ENCODE results near the gene GPR153.

GPR153 gene

DNA sequence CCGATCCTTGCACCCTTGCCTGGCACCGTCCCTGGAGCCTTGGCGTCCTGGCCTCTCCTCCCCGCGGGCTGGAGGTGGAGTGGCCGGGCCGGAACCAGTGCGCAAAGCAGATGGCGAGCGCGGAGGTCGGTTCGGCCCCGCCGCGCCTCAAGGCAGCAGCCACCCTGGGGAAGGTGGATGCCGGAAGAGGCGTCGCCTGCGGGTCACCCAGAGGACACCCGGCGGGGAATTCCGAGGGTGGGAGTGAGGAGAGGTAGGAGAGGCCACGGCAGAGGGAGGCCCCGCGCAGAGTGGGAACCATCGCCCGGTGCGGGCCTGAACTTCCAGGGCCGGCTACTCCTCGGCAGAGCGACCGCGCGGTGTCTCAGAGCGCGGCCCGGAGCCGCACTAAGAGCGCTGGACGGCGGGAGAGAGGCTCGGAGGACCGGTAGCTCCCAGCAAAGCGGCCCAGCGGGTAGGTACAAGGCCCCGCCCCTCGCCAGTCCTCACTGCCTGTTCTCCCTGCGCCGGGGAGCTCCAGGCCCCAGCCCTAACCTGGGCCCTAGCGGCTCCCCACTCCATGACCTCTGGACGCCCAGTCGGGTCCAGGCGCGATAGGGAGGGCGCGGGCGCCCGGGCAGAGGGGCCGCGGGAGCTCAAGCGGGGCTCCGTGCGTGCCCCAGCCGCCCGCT is 54.9 kb downstream of the GPR153 start, which contains the start of gene RNF207:
Gene RNF207, plus strand, starts transcription at position 271 of the 671 bp plus-strand sequence. CDS start 417 bp downstream, outside the sequence.
- no peak for DNase-seq (ENCODE audit: low read depth, low spot score)
- Histone ChIP-seq H3K9ac (ENCODE audit: insufficient read length, low read depth) (peak within 1 kb of the TSS; percentile 70), H3K4me3 (ENCODE audit: insufficient read length, low read depth) (peak within 1 kb of the TSS; percentile 39), H3K9me3 (ENCODE audit: insufficient read depth, low read length) (no peaks in the 10 kb centered on the region), H3K27me3 (ENCODE audit: insufficient read depth, insufficient read length) (peaks cover 5% of the 10 kb centered on the region), H3K4me1 (ENCODE audit: insufficient read depth, insufficient read length) (peaks cover 5% of the 10 kb centered on the region), H3K36me3 (ENCODE audit: insufficient read depth, insufficient read length, low read length) (no peaks in the 10 kb centered on the region)
- TF ChIP-seq SUZ12 (IDR thresholded peaks at IDR 0.05; ENCODE audit: extremely low read depth, insufficient read depth, insufficient read length) (no peak), ZNF274 (IDR thresholded peaks at IDR 0.05; ENCODE audit: low read depth, low read length) (no peak), YY1 (IDR thresholded peaks at IDR 0.05; ENCODE audit: insufficient read depth, insufficient read length) (no peak)

DNA sequence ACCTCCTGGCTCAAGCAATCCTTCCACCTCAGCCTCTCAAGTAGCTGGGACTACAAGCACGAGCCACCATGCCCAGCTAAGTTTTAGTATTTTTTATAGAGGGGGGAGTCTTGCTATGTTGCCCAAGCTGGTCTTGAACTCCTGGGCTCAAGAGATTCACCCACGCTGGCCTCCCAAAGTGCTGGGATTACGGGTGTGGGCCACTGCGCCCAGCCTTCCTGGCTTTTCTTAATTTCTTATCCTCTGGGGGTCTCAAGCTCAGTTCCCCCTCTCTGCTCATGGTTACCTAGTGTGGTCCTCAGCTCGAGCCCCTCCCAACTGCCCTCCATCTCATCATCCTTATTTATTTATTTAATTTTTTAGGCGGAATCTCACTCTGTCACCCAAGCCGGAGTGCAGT is 58.6 kb downstream of the GPR153 start:
- H3K9me3 ChIP-seq (ENCODE audit: insufficient read depth, low read length), result no peaks in the 10 kb centered on the region
- DNase-seq (ENCODE audit: low read depth, low spot score), result no peak
- no peak overlapping the region for H3K9ac ChIP-seq (ENCODE audit: insufficient read length, low read depth)
- peaks cover under 1% of the 10 kb centered on the region for H3K4me1 ChIP-seq (ENCODE audit: insufficient read depth, insufficient read length)
- TF ChIP-seq ZNF274 (IDR thresholded peaks at IDR 0.05; ENCODE audit: low read depth, low read length), result no peak
- TF ChIP-seq YY1 (IDR thresholded peaks at IDR 0.05; ENCODE audit: insufficient read depth, insufficient read length), result no peak
- TF ChIP-seq SUZ12 (IDR thresholded peaks at IDR 0.05; ENCODE audit: extremely low read depth, insufficient read depth, insufficient read length), result no peak
- H3K4me3 ChIP-seq (ENCODE audit: insufficient read length, low read depth), result no peak overlapping the region
- no peaks in the 10 kb centered on the region for H3K27me3 ChIP-seq (ENCODE audit: insufficient read depth, insufficient read length)
- peaks cover 7% of the 10 kb centered on the region for H3K36me3 ChIP-seq (ENCODE audit: insufficient read depth, insufficient read length, low read length)

DNA sequence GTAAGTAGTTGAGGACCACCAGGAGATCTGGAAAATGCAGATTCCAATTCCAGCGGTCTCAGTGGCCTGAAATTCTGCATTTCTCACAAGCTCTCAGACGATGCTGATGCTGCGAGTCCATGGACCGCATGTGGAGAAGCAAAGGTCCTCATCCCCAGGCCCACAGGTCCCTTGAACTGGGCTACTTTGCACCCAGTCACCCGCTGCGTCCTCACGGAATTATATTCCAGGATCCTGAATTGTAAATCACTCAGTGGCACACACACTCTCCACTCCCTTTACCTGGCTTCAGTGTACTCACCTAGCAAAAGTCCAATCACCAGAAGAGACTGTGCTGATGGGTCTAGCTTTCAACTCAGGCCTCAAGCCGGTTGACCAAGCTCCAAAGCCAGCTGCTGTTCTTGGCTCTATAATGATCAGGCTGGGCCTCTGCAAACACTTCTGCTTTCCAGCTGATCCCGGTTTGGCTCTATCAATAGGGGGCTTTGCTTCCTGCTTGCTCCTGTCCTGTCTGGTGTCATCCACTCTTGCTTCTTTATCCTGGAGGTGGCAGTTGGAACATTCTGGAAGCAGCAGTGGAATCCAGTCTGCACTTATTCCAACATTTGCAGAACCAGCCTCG is 60.6 kb downstream of the GPR153 start:
- Histone ChIP-seq H3K9me3 (ENCODE audit: insufficient read depth, low read length) (no peaks in the 10 kb centered on the region), H3K36me3 (ENCODE audit: insufficient read depth, insufficient read length, low read length) (peaks cover 20% of the 10 kb centered on the region), H3K9ac (ENCODE audit: insufficient read length, low read depth) (peak overlapping the region; percentile 79), H3K4me1 (ENCODE audit: insufficient read depth, insufficient read length) (no peaks in the 10 kb centered on the region), H3K27me3 (ENCODE audit: insufficient read depth, insufficient read length) (no peaks in the 10 kb centered on the region), H3K4me3 (ENCODE audit: insufficient read length, low read depth) (peak overlapping the region; percentile 40)
- no peak for DNase-seq (ENCODE audit: low read depth, low spot score)
- no peak for TF ChIP-seq ZNF274 (IDR thresholded peaks at IDR 0.05; ENCODE audit: low read depth, low read length)
- TF ChIP-seq SUZ12 (IDR thresholded peaks at IDR 0.05; ENCODE audit: extremely low read depth, insufficient read depth, insufficient read length), result no peak
- no peak for TF ChIP-seq YY1 (IDR thresholded peaks at IDR 0.05; ENCODE audit: insufficient read depth, insufficient read length)

DNA sequence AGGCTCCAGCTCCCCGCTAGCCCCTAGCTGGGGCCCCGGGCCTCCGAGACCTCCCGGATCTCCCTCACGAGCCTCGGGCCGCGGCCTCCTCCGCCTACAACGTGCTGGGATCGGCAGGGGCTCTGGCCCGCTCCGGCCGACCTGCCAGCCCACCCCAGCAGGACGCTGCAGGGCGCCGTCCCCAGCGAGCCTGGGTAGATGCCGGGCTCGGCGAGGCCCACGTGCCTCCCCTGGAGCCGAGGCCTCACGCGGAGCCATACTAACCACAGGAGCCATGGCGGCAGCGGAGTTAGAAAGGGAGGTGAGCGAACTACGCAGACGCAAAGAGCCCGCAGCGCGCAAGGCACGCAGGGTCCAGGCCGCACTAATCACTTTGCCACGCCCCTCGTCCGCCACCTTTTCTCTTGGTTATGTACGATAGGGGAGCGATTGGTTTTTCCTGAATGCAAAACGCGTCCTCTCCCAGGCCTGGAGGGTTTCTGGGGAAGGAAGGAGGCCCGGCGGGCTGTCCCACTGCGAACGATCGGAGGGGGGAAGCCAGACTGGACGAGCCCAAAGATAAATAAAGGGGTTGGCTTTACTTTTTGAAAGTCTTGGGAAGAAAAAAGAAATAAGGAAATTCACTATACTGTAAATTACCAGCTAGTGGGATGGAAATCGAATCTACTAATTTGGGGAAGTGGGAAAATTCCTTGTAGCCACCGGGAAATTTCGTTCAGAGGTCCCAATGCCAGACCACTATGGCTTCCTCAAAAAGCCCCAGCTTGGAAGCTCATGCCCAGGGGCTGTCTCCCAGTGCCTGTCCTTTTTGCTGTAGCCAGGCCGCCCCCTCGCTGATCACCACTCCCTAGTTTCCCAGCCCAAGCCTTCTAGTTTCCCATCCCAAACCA is 61.4 kb downstream of the GPR153 start, which contains the start of gene RPL22:
Gene RPL22, minus strand, starts transcription at position 298 of the 890 bp plus-strand sequence. Its CDS starts 22 bp downstream, at position 276.
- no peaks in the 10 kb centered on the region for H3K27me3 ChIP-seq (ENCODE audit: insufficient read depth, insufficient read length)

DNA sequence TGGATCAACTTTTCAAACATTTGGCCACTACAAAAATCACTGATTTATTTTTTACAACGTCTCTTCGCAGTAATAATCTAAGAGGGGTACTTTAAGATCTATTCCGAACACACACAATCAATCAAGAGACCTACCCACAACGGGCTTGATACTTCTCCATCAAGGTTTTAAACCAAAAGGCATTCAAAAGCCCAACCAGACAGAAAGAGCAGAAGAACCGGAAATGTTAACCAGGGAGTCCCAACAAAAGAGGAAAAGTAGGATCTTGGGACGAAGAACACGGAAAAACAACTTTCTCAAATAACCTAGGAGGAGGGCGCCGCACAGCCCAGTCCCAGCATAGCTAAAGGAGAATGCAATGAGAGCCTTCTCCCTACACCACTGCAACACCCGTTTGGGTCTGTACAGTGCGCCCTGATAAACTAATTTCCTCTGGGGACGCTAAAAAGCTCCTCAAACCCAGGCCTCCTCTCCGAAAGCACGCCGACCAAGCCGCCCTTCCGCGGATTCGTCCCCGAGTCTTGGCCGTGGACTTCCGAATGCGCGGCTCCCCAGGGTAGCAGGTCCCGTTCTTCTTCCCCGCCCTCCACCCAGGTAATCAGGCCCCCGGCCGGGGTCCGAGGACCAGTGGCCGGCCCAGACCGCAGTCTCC is 62.1 kb downstream of the GPR153 start:
- TF ChIP-seq ZNF274 (IDR thresholded peaks at IDR 0.05; ENCODE audit: low read depth, low read length), result no peak
- no peak for TF ChIP-seq YY1 (IDR thresholded peaks at IDR 0.05; ENCODE audit: insufficient read depth, insufficient read length)
- no peak for TF ChIP-seq SUZ12 (IDR thresholded peaks at IDR 0.05; ENCODE audit: extremely low read depth, insufficient read depth, insufficient read length)
- Histone ChIP-seq H3K27me3 (ENCODE audit: insufficient read depth, insufficient read length) (no peaks in the 10 kb centered on the region), H3K9ac (ENCODE audit: insufficient read length, low read depth) (peak overlapping the region; percentile 89), H3K9me3 (ENCODE audit: insufficient read depth, low read length) (no peaks in the 10 kb centered on the region), H3K36me3 (ENCODE audit: insufficient read depth, insufficient read length, low read length) (peaks cover 27% of the 10 kb centered on the region), H3K4me1 (ENCODE audit: insufficient read depth, insufficient read length) (no peaks in the 10 kb centered on the region), H3K4me3 (ENCODE audit: insufficient read length, low read depth) (peak overlapping the region; percentile 68)
- no peak for DNase-seq (ENCODE audit: low read depth, low spot score)

More for the DNA sequence above, 61.4 kb downstream of the GPR153 start, which contains the start of gene RPL22:
- TF ChIP-seq YY1 (IDR thresholded peaks at IDR 0.05; ENCODE audit: insufficient read depth, insufficient read length), result peak; percentile 31
- no peak for TF ChIP-seq ZNF274 (IDR thresholded peaks at IDR 0.05; ENCODE audit: low read depth, low read length)
- H3K9ac ChIP-seq (ENCODE audit: insufficient read length, low read depth), result peak within 1 kb of the TSS; percentile 89
- DNase-seq (ENCODE audit: low read depth, low spot score), result peak; percentile 84
- peak within 1 kb of the TSS; percentile 68 for H3K4me3 ChIP-seq (ENCODE audit: insufficient read length, low read depth)
- H3K36me3 ChIP-seq (ENCODE audit: insufficient read depth, insufficient read length, low read length), result peaks cover 20% of the 10 kb centered on the region
- no peaks in the 10 kb centered on the region for H3K4me1 ChIP-seq (ENCODE audit: insufficient read depth, insufficient read length)
- H3K9me3 ChIP-seq (ENCODE audit: insufficient read depth, low read length), result no peaks in the 10 kb centered on the region

DNA sequence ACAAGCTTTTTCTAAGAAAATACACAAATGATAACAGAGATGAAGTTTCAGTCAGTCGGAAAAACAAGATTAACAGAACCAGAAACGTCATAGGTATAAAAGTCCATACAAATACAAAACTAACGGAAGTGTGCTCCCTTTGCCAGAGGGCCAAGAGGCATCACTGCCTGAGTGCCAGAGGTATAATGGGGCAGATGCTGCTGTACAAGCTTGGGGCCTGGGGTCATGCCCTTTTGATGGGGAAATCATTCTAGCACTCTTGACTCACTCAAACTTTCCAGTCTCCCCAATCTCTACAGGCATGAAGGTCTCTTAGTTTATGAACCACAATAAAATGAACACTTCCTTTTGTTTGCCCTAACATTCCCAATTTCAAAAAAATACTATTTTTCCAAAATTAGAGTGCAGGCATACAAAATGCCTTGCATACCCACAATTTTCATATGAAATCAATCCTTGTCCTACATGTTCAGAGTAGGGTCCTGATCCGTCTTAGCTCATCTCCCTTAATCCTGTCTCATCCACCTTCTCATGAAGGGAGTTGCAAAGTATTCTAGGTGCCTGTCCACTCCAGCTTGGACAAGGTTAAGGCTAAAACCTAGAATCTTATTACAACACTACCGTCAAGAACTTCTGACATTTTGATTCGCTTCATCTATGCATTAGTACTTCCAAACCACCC is 63.0 kb downstream of the GPR153 start:
- H3K9ac ChIP-seq (ENCODE audit: insufficient read length, low read depth), result peak overlapping the region; percentile 89
- peaks cover 35% of the 10 kb centered on the region for H3K36me3 ChIP-seq (ENCODE audit: insufficient read depth, insufficient read length, low read length)
- H3K9me3 ChIP-seq (ENCODE audit: insufficient read depth, low read length), result no peaks in the 10 kb centered on the region
- H3K4me1 ChIP-seq (ENCODE audit: insufficient read depth, insufficient read length), result no peaks in the 10 kb centered on the region
- no peaks in the 10 kb centered on the region for H3K27me3 ChIP-seq (ENCODE audit: insufficient read depth, insufficient read length)
- peak overlapping the region; percentile 68 for H3K4me3 ChIP-seq (ENCODE audit: insufficient read length, low read depth)
- TF ChIP-seq ZNF274 (IDR thresholded peaks at IDR 0.05; ENCODE audit: low read depth, low read length) (no peak), YY1 (IDR thresholded peaks at IDR 0.05; ENCODE audit: insufficient read depth, insufficient read length) (no peak), SUZ12 (IDR thresholded peaks at IDR 0.05; ENCODE audit: extremely low read depth, insufficient read depth, insufficient read length) (no peak)
- DNase-seq (ENCODE audit: low read depth, low spot score), result no peak

Data from NT2/D1 (cell line).